Activated CD4-positive, CD25-positive, alpha-beta regulatory T cell treated with anti-CD3 and anti-CD28 coated beads, Interleukin-2, amount 50 U/mL, for 24 hours (primary cell): ENCODE data around the gene DSCAML1.

Source experiments
- ATAC-seq, 2 donors: fragments of 150-1000 bp; cut with Tn5 transposase; one replicate each; pipeline ENCODE4 v1.10.0; 2021; ENCODE audit warnings: mild to moderate bottlenecking in 1 of 2, moderate library complexity in 1 of 2

The DSCAML1 gene

DNA sequence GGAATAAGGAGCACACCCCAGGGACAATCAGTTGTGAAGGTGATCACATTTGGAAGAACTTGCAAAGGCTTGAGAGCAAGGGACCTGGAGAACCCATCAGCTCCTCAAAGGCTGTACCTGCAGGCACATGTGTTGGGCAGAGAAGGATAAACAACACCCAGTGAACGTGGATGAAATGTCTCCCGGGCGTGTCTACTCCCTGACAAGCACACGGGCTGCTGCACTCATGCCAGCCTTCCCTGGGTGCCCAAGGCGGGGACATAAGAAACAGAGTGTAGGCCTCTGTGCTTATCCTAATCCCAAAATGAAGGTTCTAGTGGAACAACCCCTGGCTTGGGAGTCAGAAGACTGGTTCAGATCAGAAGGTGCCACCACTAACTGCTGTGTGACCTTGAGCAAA is 46.7 kb downstream of the DSCAML1 start:
- no peak for ATAC-seq

DNA sequence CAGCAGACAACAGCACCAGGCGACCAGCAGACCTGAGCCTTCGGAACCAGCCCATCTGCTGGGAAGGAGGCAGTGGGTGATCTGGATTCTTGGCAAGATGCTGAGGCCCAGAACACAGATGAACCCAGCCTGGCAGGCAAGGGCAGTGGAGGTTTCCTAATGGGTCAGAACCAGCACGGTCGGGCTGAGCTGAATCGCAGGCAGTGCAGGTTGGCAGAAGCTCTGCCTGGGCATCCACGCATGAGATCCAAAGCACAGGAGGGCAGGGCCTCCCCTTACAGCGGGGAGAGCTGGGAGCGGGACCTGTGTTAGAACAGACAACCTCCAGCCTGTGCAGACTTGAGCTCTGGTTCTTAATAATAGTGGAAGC is 47.5 kb downstream of the DSCAML1 start:
- ATAC-seq: no peak

DNA sequence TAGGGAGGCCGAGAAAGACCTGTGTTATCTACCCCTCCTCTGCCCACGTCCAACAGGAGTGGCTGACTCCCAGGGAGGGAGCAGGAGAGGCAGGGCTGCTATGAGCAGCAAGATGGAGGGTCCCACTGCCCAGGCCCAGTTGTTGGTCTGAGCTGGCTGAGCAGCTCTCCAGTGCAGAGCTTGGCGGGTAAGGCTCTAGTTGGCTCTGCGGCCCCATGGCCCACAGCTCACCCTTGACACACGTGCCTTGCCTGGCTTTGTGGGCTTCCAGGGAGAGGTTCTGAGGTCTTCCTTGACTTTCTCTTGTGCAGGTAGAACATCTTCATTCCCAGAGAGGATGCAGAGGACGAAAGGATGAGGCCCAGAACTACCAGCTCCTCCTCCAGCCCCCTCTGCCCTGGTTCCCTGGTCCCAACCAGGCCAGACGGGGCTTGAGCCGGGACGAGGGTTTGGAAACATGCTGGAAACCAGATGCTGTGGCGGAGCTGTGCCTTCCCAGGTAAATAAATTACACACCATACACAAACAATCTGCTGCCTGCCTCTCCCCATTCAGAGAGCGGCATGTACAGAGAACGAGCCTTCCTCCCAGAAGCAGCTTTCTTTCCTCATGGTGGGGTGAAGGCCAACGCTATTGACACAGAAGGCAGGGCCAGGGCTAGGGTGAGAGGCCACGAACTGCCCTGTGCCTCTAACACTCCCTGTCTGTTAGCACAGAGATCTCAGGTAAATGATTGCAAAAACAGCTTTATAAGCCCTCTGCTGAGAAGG is 48.1 kb downstream of the DSCAML1 start:
- no peak for ATAC-seq

DNA sequence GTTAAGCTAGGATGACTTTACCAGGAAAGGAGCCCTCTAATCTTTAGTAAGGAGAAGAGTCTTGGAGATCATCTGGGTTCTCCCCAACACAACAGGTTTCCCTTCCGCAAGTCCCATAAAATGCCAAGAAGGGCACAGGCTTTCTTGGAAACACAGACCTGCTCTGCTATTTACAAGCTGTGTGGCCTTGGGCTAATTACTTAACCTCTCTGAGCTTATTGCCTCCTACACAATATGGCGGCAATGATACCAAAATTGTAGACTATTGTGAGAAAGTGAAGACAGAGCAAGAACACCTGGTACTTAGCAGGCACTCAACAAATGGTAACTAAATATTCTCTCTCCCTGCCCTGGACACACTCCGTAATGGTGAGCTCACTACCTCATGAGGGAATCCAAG is 49.1 kb downstream of the DSCAML1 start:
- ATAC-seq: no peak

DNA sequence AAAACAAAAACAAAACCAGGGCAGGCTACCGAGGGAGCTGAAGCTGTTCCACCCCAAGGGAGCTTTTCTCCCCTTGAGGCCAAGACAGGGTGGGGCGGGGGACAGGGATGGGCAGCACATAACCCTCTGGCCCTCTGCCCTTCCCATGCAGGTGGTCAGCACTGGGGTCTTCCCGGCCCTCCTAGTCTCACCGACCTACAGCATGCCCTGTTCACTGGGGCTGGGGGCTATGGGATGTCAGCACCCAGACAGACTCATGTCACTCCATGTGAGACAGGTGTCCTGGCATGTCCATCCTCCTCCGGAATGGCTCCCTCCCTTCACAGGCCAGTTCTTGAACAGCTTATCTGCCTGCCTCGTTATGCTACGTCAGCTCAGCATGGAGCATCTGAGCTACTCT is 51.7 kb downstream of the DSCAML1 start:
- ATAC-seq: no peak

DNA sequence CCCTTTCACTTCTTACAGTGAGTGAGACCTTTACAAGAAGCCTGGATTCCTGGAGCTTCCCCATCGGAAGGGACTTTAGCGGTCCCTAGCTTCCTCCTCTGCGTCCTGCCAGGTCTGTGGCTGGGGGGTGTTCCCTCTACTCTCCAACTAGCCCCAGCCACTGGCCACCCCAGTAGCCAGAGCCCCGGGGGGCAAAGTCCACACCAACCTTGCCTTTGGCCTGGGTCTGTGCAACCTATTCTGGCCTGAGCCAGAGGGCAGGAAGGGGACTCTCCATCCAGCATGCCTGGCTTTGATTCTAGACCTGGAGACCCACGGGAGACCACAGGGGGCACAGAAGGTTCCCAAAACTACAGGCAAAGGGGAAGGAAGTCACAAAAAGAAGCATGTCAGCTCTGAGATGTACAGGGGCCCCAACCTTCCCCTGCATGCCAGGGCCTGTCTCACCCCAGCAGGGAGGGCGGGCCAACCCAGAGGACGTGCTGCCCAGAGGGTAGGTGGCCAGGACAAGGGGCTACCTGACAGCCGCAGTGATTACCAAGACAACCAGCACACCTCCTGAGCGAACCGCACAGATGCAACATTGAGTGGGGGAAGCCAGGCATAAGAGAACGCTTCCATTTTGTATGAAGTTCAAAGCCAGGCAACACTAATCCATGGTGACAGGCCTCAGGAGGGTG is 52.4 kb downstream of the DSCAML1 start:
- ATAC-seq: no peak

DNA sequence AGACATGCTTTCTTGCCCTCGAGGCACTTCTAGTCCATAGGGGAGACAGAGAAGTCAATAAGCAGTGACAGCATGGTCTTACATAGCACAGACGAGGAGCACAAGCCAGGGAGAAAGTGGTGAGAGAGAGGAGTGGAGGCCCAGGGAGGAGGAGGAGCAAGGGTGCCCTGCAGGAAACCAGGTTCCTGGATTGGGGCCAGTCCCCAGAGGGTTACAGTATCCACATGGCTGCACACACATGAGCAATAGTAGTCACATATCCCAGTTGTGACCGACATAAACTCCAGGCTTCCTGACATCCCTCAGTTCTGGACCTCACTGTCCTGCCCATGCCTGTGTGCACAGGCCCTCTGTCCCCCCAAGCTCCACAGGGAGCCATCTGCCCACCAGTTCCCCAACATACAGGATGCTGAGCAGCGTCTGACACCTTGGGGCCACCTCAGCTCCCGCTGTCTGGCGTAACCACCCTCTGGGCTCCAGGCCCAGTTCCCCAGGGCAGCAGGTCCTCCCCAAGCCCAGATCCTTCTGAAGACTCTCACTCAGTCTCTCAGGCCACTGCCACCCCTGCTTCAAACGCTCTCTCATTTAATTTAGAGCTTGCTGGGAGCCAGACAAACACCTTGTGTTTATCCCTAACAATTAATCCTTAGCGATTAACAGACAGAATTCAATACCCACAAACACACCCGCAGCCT is 53.7 kb downstream of the DSCAML1 start:
- no peak for ATAC-seq

DNA sequence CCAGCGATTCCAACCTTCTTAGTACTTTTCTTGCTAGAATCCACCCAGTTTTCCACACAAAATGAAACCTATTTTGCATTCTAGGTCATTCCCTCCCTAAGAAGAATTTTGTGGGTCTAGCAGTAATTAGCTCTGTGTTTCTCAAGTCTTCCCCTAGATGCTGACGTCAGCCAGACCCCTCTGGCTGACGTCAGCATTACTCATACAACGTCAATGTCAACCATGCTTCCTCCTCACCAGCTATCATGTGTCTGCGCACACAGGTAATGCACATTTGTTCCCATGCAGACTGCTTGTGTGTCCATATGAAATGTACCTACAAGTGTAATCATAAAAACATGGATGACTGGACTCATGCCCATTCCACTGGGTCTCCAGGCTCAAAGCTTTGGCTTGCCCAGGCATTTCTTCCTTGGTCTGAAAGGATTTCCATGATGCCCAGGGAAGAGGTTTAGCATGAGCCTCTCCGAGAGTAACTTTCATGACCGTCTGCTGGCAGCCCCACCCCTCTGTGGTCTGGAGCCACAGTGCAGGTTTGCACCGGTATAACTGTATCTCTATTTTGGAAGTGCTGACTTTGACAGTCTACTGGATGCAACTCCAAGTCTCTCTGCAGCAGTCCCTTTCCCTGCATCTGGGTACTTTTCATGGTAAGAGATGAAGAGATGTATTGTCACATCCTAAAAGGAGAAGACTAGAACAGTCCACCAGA is 58.6 kb downstream of the DSCAML1 start:
- no peak for ATAC-seq

DNA sequence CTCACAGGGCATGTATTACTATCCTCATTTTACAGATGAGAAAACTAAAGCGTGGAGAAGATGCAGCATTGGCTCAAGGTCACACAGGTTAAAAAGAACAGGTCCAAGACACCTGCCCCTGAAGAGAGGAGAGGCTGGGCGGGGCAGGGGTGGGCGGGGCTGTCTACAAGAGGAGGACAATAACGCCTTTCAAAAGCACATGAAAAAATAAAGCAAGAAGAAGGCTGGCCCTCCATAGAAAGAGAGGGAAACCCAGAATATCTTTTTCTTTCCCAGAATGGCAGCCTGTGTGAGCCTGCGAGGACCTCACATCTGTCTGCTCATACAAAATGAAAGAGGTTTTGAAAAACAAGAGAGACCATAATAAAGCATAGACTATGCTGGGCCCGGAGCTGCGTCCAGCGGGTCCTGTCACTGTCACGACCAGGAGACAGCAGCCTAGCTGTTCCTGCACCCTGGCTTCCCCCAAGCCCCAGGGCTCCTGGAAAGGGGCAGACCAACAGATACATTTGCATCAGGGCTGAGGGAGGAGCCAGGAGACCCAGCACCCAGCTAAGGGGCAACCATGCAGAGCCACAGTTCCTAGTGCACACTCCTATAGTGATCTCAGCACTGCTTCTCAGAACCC is 61.6 kb downstream of the DSCAML1 start:
- no peak for ATAC-seq

DNA sequence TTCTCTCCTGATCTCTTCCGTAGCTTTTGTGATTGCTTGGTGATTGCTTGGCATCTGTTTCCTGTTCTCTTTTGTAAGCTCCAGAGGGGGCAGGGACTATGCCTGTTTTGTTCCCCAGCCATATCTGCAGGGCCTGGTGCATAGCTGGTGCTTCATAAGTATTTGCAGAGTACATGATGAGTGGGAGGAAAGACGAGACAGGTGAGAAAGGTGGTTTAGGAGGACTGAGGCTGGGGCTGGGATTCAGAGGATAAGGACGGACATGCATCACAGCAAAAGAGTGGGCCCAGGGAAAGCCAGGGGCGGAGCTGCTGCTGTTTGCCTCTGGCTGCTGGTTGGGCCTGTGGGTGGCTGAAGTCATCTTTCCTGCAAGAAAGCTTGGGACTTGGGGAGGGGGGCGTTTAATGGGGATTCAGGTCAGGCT is 62.4 kb downstream of the DSCAML1 start:
- ATAC-seq: no peak

DNA sequence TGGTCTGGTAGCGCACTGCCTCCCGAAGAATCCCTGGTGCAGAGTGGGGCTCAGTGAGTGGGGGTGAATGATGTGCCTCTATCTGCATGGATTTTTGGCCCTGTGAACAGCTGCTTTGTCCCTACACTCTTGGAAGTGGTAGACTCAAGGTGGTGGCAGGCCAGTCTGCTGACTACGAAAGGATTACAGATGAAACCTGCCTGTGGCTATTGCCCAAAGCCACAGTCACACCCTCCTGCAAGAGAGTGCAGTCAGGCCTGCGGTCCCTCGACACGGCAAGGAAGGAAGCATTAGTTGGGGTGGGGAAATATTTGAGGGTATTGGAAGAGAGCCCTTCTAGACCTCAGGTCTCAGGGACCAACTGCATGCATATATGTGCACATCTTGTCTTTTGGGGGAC is 63.7 kb downstream of the DSCAML1 start:
- ATAC-seq: no peak

DNA sequence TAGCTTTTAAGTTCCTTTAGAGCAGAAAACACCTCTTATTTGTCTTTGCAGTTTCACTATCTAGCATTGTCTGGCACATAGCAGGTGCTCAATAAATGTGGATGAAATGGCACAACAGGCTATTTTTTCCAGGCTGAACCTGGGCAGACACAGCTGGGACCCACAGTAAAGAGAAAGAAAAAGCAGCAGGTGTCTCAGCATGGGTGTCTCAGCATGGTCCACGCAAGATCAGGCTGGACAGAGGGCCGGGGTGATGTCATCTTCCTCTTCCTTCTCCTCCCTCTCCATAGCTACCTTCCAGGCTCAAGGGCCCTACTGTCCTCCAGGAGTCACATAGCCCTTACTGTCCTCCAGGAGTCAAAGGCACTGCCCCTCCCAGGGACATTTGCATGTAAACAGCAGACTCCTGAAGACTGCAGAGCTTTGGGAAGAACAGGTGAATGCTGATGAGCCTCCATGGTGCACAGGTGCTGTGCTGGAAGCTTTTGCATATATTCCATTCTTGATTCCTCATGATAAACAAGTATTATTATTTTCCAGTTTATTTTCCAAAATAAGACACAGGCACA is 65.2 kb downstream of the DSCAML1 start:
- ATAC-seq: no peak

DNA sequence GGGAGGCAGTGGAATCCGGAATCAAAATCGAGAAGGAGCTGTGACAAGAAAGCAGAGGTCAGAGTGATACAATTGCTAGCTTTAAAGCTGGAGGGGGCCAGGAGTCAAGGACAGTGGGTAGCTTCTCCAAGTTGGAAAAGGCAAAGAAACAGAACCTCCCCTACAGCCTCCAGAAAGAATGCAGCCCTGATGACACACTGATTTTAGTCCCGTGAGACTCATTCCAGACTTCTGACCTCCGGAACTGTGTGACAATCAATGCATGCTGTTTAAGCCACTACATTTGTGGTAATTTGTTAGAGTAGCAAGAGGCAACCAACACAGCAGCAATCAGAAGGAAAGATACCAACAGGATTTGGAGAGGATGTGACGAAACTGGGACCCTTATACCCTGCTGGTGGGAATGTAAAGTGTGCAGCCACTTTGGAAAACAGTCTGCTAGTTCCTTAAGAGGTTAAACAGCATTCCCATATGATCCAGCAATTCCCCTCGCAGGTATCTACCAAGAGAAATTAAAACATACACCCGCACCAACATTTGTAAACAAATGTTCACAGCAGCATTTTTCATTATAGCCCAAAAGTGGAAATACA is 66.7 kb downstream of the DSCAML1 start:
- ATAC-seq: no peak

DNA sequence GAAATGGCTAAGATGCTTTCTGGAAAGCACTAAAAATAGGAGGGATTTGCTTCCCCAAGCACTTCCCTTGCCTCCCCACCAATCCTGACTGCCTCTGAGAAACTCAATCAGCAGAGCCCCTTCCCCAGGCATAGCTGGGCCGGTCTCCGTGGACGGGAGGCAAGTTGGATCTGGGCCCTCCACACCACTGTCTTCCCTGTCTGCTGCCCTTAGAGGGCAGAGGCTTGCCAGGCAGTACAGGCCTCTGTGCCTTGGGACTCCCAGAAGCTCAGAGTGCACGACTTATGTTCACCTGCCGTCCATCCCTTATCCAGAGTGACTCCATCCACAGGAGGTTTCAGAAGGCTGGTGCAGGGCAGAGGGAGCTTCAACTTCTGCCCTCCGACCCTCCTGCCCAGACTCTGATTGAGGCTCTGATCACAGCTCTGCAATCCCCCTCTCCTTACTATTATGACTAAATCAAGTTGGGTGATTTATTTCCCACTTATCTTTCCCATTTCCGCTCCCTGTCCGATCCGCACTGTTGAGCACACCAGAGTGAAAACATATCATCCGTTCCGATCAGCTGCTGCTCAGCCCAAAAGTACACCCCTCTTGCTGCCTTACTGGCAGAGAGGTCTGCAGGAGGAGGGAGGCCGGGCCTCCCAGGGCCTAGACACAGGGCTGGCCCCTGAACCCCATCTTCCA is 71.8 kb downstream of the DSCAML1 start:
- ATAC-seq: no peak

DNA sequence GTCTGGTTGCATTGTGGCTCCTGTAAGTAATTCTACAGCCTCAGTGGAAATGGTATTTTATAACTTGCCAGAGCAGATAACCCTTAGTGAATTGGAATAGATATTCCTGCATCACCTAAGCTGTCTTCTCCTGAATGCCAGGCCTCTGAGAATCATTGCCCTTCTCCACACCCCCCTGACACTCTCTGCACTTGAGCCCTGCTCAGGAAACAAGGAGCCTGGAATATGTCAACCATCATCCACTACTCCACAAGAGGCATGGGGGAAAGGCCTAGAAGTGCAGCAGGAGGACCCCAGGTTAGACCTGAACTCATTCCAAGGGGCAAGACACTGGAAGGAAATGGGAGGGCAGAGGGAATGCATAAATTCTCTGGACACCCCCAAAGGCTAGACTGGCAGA is 72.4 kb downstream of the DSCAML1 start:
- no peak for ATAC-seq

DNA sequence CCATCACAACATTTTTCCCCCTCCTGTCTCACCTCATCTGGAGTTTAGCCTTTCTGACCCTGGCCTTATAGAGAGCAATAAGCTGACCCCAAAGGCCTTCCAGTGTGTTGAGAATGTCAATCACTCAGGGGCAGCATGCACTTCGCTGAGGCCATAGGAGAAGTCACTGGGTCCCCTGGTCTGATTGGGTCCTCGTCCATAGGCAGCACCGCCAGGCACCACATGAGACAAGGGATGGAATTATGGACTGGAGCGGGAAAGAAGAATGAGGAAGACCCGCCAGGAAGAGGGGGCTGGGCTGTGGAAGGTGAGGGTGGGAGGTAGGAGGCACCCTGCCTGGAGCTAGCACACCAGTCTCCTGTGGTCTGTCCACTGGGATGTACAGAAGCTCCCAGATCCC is 72.9 kb downstream of the DSCAML1 start:
- no peak for ATAC-seq

DNA sequence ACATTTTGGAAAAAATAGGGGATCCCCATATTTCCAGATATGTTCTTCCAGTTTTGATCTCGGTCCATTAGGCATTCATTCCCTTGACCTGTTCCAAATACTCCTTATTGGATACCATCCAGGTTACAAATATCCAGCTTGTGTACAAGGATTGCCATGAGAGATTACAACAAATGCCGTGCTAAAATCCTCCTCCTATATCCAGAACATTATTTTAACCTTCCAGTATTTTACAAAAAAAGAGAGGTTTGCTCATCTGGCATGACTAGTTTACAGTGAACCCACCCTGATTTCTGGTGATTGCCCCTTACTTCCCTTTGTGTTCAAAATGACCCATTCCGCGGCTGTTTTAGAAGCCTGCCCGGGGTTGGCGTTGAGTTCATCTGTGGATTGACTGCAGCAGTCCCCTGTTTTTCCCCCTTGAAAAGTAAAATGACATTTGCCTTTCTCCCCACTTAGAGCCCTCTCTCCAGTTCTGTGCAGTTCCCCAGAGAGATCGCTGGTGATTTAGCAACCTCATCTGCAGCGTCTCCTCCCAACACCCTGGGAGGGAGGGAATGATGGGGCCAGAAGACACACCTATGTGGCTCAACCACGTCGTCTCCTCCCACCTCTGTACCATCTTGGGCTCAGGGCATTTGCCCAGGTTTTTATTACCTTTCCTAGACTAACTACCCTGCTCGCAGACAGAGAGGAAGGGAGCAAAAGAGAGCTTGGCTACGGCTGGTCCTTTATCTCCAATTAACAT is 73.6 kb downstream of the DSCAML1 start:
- ATAC-seq: no peak

DNA sequence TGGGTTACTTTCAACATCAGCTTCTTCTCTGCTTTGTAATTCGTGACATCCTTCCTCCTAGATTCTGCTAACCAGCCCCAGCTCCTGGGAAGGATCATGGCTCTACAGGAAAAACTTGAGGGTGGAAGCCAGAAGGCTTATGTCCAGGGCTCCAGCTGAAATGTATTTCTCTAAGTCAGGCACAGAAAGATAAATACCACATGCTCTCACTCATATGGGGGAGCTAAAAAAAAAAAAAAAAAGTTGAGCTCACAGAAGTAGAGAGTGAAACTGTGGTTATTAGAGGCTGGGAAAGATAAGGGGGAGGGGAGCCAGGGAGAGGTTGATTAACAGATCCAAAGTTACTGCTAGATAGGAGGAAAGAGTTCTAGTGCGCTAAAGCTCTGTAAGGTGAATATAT is 74.9 kb downstream of the DSCAML1 start:
- no peak for ATAC-seq

DNA sequence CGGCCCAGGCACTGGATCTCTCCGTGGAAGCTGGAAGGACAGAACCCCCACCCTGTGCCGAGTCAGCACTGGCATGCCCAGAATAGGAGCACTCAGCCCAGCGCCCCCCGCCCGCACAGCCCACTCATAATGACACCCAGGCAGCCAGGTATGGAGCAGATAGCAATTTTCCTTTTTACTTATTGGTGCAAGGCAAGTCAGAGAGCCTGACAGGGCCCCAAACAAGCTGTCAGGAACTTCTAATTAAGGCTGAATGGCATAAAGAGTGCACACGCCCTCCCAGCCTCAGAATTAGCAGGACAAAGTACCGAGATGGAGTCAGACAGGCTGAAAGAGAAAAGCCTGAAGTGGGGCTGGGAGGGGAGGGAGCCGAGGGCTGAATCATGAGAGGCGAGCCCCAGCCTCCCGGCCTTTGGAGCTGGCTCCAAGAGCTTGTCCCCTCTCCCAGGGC is 76.9 kb downstream of the DSCAML1 start:
- no peak for ATAC-seq

DNA sequence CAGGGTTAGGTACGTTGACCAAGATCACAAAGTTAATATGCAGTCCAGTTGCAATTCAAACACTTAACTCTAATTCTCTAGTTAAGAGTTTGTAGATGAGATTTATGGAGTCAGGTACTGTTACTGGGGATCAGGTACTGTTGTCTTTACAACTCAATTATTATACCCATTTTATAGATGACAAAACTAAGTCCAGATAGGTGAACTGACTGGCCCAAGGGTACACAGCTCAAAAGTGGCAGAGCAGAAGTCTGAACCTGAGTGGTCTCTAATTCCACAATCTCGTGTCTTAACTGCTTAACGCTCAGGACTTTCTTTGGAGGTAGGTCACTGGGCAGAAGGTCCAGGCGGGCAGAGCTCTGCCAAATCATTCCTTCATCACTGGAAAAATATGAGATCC is 77.5 kb downstream of the DSCAML1 start:
- ATAC-seq: no peak
